HG02840 (cell line): Measurements from ENCODE around the gene PLVAP.
"Not testable (repeated sequence)": the region's sequence is repeated elsewhere in the genome, so short reads cannot be mapped to it uniquely, and the experiment has no call there.

ENCODE experiments used
- ATAC-seq: cut with Tn5 transposase; IDR thresholded peaks from one replicate; pipeline ENCODE4 v1.9.1; 2021; ENCODE audit warnings: mild to moderate bottlenecking, moderate library complexity, moderate number of reproducible peaks; ENCODE audit not compliant: unreplicated experiment, low FRiP score

PLVAP gene

GRCh38 chr19:17402982-17403855 lies 26.1 kb upstream of the PLVAP start:
- ATAC-seq, result no peak

GRCh38 chr19:17401628-17402027 lies 24.5 kb upstream of the PLVAP start:
- ATAC-seq, result no peak

- ATAC-seq, result no peak
Measured at GRCh38 chr19:17398902-17399527, 21.9 kb upstream of the PLVAP start.

- no peak for ATAC-seq
Measured at GRCh38 chr19:17394891-17395415, 17.8 kb upstream of the PLVAP start.

GRCh38 chr19:17393914-17394313 lies 16.8 kb upstream of the PLVAP start, which contains the start of gene CCDC194:
Gene CCDC194 (minus strand): TSS chr19:17394196. CDS start chr19:17394158, 38 bp downstream.
- ATAC-seq, result no peak

- no peak for ATAC-seq
Measured at GRCh38 chr19:17393002-17393401, 15.9 kb upstream of the PLVAP start.

- ATAC-seq, result no peak
Measured at GRCh38 chr19:17391371-17392151, 14.4 kb upstream of the PLVAP start.

GRCh38 chr19:17390665-17391370 lies 13.7 kb upstream of the PLVAP start:
- peak; percentile 74 for ATAC-seq

GRCh38 chr19:17389957-17390664 lies 13.0 kb upstream of the PLVAP start:
- ATAC-seq, result no peak

GRCh38 chr19:17389288-17389687 lies 12.1 kb upstream of the PLVAP start:
- ATAC-seq, result no peak

- ATAC-seq, result no peak
Measured at GRCh38 chr19:17385878-17386611, 8.9 kb upstream of the PLVAP start.

GRCh38 chr19:17380426-17381138 lies 3.4 kb upstream of the PLVAP start:
- ATAC-seq, result no peak

- no peak for ATAC-seq
Measured at GRCh38 chr19:17379221-17379631, 2.1 kb upstream of the PLVAP start.

GRCh38 chr19:17378271-17378670 lies 1.1 kb upstream of the PLVAP start:
- no peak for ATAC-seq

GRCh38 chr19:17370026-17370587 lies 7.0 kb downstream of the PLVAP start:
- peak; percentile 80 for ATAC-seq

GRCh38 chr19:17365361-17365760 lies 11.8 kb downstream of the PLVAP start:
- ATAC-seq, result no peak

GRCh38 chr19:17363852-17364605 lies 13.1 kb downstream of the PLVAP start:
- ATAC-seq, result not testable (repeated sequence)
